PC-3 (cell line): ENCODE results near the gene SERPINE2.

Experiments used
- EZH2 ChIP-seq: fragments of 300-600 bp; sonication (generic); IDR thresholded peaks from one replicate; pipeline ENCODE4 v1.6.1; 2017; ENCODE audit warnings: antibody characterized with exemption, mild to moderate bottlenecking, low read length; ENCODE audit not compliant: unreplicated experiment
- EZH2phosphoT487 ChIP-seq: fragments of 300-600 bp; sonication (generic); IDR thresholded peaks from 2 replicates; pipeline ENCODE4 v1.6.1; 2018; ENCODE audit warnings: mild to moderate bottlenecking, antibody characterized with exemption, low read length, borderline replicate concordance
- TF ChIP-seq, protein P1 (sequence below): fragments of 300-600 bp; sonication (generic); conservative IDR thresholded peaks from 2 replicates; pipeline ENCODE4 v1.5.1; 2017; ENCODE audit warnings: antibody characterized with exemption, low read depth, mild to moderate bottlenecking, low read length

DNA sequence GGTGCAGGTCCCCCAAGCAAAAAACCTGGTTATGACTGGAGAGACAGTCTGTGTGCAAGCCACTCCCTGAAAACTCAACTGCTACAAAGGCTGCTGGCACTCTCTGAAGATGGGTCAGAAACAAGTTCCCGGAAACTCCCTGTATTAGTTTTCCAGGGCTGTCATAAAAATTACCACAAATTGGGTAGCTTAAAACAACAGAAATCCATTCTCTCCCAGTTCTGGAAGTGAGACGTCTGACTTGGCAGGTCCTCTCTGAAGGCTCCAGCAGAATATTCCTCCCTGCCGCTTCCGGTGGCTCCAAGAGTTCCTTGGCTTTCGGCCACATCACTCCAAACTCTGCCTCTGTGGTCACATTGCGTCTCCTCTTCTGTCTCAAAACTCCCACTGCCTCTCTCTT lies 30.1 kb upstream of the SERPINE2 start:
- no peak for TF ChIP-seq EZH2phosphoT487
- TF ChIP-seq, protein P1, sequence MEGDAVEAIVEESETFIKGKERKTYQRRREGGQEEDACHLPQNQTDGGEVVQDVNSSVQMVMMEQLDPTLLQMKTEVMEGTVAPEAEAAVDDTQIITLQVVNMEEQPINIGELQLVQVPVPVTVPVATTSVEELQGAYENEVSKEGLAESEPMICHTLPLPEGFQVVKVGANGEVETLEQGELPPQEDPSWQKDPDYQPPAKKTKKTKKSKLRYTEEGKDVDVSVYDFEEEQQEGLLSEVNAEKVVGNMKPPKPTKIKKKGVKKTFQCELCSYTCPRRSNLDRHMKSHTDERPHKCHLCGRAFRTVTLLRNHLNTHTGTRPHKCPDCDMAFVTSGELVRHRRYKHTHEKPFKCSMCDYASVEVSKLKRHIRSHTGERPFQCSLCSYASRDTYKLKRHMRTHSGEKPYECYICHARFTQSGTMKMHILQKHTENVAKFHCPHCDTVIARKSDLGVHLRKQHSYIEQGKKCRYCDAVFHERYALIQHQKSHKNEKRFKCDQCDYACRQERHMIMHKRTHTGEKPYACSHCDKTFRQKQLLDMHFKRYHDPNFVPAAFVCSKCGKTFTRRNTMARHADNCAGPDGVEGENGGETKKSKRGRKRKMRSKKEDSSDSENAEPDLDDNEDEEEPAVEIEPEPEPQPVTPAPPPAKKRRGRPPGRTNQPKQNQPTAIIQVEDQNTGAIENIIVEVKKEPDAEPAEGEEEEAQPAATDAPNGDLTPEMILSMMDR = no peak
- no peak for TF ChIP-seq EZH2
